Smooth muscle cell (in vitro differentiated cells): Measurements from ENCODE around the gene CBY1. TPM values are rescaled to one million over a fixed set of nuclear protein-coding genes. Genes with fewer than 3 reads are reported as not detected.

Experiments
- DNase-seq: peaks from one replicate; lab custom pipeline; 2025; ENCODE audit not compliant: unreplicated experiment; lab: John Stamatoyannopoulos, UW
- H2AFZ ChIP-seq: fragments of 200-600 bp; sonication (generic); 2 replicates; pipeline ENCODE4 v1.6.0; 2016; ENCODE audit warnings: antibody characterized with exemption, low read depth, mild to moderate bottlenecking
- H3F3A ChIP-seq: fragments of 200-600 bp; sonication (generic); 2 replicates; pipeline ENCODE4 v1.6.0; 2017; ENCODE audit warnings: antibody characterized with exemption, low read depth
- H3K27ac ChIP-seq: fragments of 200-600 bp; sonication (generic); 2 replicates; pipeline ENCODE4 v1.5.1; 2016; ENCODE audit warnings: low read depth, mild to moderate bottlenecking
- H3K27me3 ChIP-seq: fragments of 200-600 bp; sonication (generic); 2 replicates; pipeline ENCODE4 v1.6.1; 2016; ENCODE audit warnings: low read depth, mild to moderate bottlenecking
- H3K36me3 ChIP-seq: fragments of 200-600 bp; sonication (generic); 2 replicates; pipeline ENCODE4 v1.5.1; 2016; ENCODE audit warnings: low read depth
- H3K4me1 ChIP-seq: fragments of 200-600 bp; sonication (generic); 2 replicates; pipeline ENCODE4 v1.5.1; 2016; ENCODE audit warnings: low read depth
- H3K4me2 ChIP-seq: fragments of 200-600 bp; sonication (generic); 2 replicates; pipeline ENCODE4 v1.6.0; 2016; ENCODE audit warnings: mild to moderate bottlenecking
- H3K4me3 ChIP-seq: fragments of 200-600 bp; sonication (generic); 2 replicates; pipeline ENCODE4 v1.5.1; 2016; ENCODE audit warnings: mild to moderate bottlenecking
- H3K79me2 ChIP-seq: fragments of 200-600 bp; sonication (generic); 2 replicates; pipeline ENCODE4 v1.6.0; 2016; ENCODE audit warnings: low read depth, mild to moderate bottlenecking
- H3K9ac ChIP-seq: fragments of 200-600 bp; sonication (generic); 2 replicates; pipeline ENCODE4 v1.6.0; 2016; ENCODE audit warnings: low read depth
- H3K9me3 ChIP-seq: fragments of 200-600 bp; sonication (generic); replicated peaks from 2 replicates; pipeline ENCODE4 v1.5.1; 2016; ENCODE audit warnings: low read depth
- H4K20me1 ChIP-seq: fragments of 200-600 bp; sonication (generic); 2 replicates; pipeline ENCODE4 v1.6.0; 2016; ENCODE audit warnings: low read depth
- CTCF ChIP-seq: fragments of 200-600 bp; sonication (generic); IDR thresholded peaks from 2 replicates; pipeline ENCODE4 v1.5.1; 2017; ENCODE audit warnings: borderline replicate concordance, mild to moderate bottlenecking, antibody characterized with exemption; ENCODE audit not compliant: insufficient read depth, poor library complexity, severe bottlenecking
- WGBS: methylation state at CpG from one replicate; pipeline ENCODE4 v1.1.7; 2016; ENCODE audit warnings: low lambda C conversion rate; 5-methylcytosine and 5-hydroxymethylcytosine counted together
- polyA plus RNA-seq: library from polyadenylated mRNA; unstranded; fragments of >200 nt; fragmentation: Nextera tagmentation; extraction: Ambion mirVana; gene quantifications from 2 replicates; pipeline ENCODE4 v1.2.1, GENCODE V29; 2016
- total RNA-seq: library from RNA; depleted of rRNA; stranded (reverse); fragments of >200 nt; gene quantifications from 2 replicates; pipeline ENCODE4 v1.2.3, GENCODE V29; 2014

The CBY1 gene
- total RNA-seq (12.3 and 16.4 TPM in 2 replicates), polyA plus RNA-seq (50.4 and 52.9 TPM in 2 replicates)

- under 1% methylated on average over 66 of the region's 66 CpGs for WGBS
- H3F3A ChIP-seq: no peaks in the 10 kb centered on the region
- no peaks in the 10 kb centered on the region for H3K27me3 ChIP-seq
- peak within 1 kb of the TSS; percentile 99 for H3K9ac ChIP-seq
- H3K9me3 ChIP-seq: no peaks in the 10 kb centered on the region
- H3K4me2 ChIP-seq: peak within 1 kb of the TSS; percentile 96
- peak within 1 kb of the TSS; percentile 95 for H3K27ac ChIP-seq
- peak; percentile 78 for DNase-seq
- H3K4me1 ChIP-seq: peaks cover 13% of the 10 kb centered on the region
- H3K36me3 ChIP-seq: no peaks in the 10 kb centered on the region
- H2AFZ ChIP-seq: peak within 1 kb of the TSS; percentile 98
- peaks cover 35% of the 10 kb centered on the region for H3K79me2 ChIP-seq
- H4K20me1 ChIP-seq: peaks cover 12% of the 10 kb centered on the region
- H3K4me3 ChIP-seq: peak within 1 kb of the TSS; percentile 81
- no peak for TF ChIP-seq CTCF
These were observed at the start of gene CBY1, which contains the start of gene FAM227A for GRCh38 chr22:38656256-38657044. Gene CBY1, plus strand, starts transcription at chr22:38656638. Its CDS starts 11,417 bp downstream, at chr22:38668055. Gene FAM227A, minus strand, starts transcription at chr22:38656392. Its CDS starts 6,224 bp downstream, at chr22:38650168.

- no peak for TF ChIP-seq CTCF
- DNase-seq: no peak
- no peak overlapping the region for H2AFZ ChIP-seq
These were observed 48.8 kb upstream of the CBY1 start for GRCh38 chr22:38607680-38608079.

GRCh38 chr22:38608992-38609750 is 47.3 kb upstream of the CBY1 start:
- WGBS: 81% methylated on average over 13 of the region's 13 CpGs
- H2AFZ ChIP-seq: no peak overlapping the region
- no peaks in the 10 kb centered on the region for H4K20me1 ChIP-seq
- no peak overlapping the region for H3K27ac ChIP-seq
- H3K36me3 ChIP-seq: no peaks in the 10 kb centered on the region
- DNase-seq: no peak
- H3K4me3 ChIP-seq: no peak overlapping the region
- TF ChIP-seq CTCF: no peak
- no peak overlapping the region for H3K9ac ChIP-seq
- no peaks in the 10 kb centered on the region for H3K9me3 ChIP-seq
- no peaks in the 10 kb centered on the region for H3F3A ChIP-seq
- H3K79me2 ChIP-seq: no peaks in the 10 kb centered on the region
- no peaks in the 10 kb centered on the region for H3K27me3 ChIP-seq
- no peaks in the 10 kb centered on the region for H3K4me1 ChIP-seq
- H3K4me2 ChIP-seq: no peak overlapping the region

More at GRCh38 chr22:38607680-38608079, 48.8 kb upstream of the CBY1 start:
- Histone ChIP-seq H3K4me3 (no peak overlapping the region), H3K27ac (no peak overlapping the region), H3K4me1 (no peaks in the 10 kb centered on the region), H3K79me2 (no peaks in the 10 kb centered on the region), H3F3A (no peaks in the 10 kb centered on the region), H3K27me3 (no peaks in the 10 kb centered on the region), H3K9ac (no peak overlapping the region), H4K20me1 (no peaks in the 10 kb centered on the region), H3K4me2 (no peak overlapping the region), H3K9me3 (no peaks in the 10 kb centered on the region), H3K36me3 (no peaks in the 10 kb centered on the region)
- WGBS: 84% methylated on average over 3 of the region's 3 CpGs
